GM21423 (cell line): ENCODE data around the gene IGFBP7.
A peak's percentile ranks its signal among the peaks of the same experiment; 100 is the strongest.

ENCODE experiments used
- ATAC-seq: cut with Tn5 transposase; IDR thresholded peaks from one replicate; pipeline ENCODE4 v1.9.1; 2021; ENCODE audit warnings: mild to moderate bottlenecking, moderate library complexity; ENCODE audit not compliant: unreplicated experiment

IGFBP7 gene

GRCh38 chr4:57109847-57110639 is at the start of gene IGFBP7:
IGFBP7 (minus strand) TSS chr4:57110385; CDS start chr4:57110351, 34 bp downstream.
- ATAC-seq = peak; percentile 43

GRCh38 chr4:57159866-57160265 is 49.7 kb upstream of the IGFBP7 start:
- ATAC-seq = no peak

GRCh38 chr4:57158762-57159161 is 48.6 kb upstream of the IGFBP7 start:
- ATAC-seq = no peak

- no peak for ATAC-seq
Observed at GRCh38 chr4:57158221-57158620, 48.0 kb upstream of the IGFBP7 start.

- no peak for ATAC-seq
Observed at GRCh38 chr4:57157596-57158137, 47.5 kb upstream of the IGFBP7 start.

GRCh38 chr4:57156242-57156990 is 46.2 kb upstream of the IGFBP7 start:
- no peak for ATAC-seq

GRCh38 chr4:57154926-57155325 is 44.7 kb upstream of the IGFBP7 start:
- ATAC-seq = no peak

- no peak for ATAC-seq
Observed at GRCh38 chr4:57154191-57154590, 44.0 kb upstream of the IGFBP7 start.

- no peak for ATAC-seq
Observed at GRCh38 chr4:57153207-57153606, 43.0 kb upstream of the IGFBP7 start.

- no peak for ATAC-seq
Observed at GRCh38 chr4:57151481-57151880, 41.3 kb upstream of the IGFBP7 start.

GRCh38 chr4:57149833-57150232 is 39.6 kb upstream of the IGFBP7 start:
- ATAC-seq = no peak

- ATAC-seq = no peak
Observed at GRCh38 chr4:57148831-57149505, 38.8 kb upstream of the IGFBP7 start.

- no peak for ATAC-seq
Observed at GRCh38 chr4:57148177-57148576, 38.0 kb upstream of the IGFBP7 start.

GRCh38 chr4:57147335-57148060 is 37.3 kb upstream of the IGFBP7 start:
- ATAC-seq = no peak

- no peak for ATAC-seq
Observed at GRCh38 chr4:57146444-57146843, 36.3 kb upstream of the IGFBP7 start.

- no peak for ATAC-seq
Observed at GRCh38 chr4:57144466-57144865, 34.3 kb upstream of the IGFBP7 start.

GRCh38 chr4:57139783-57140182 is 29.6 kb upstream of the IGFBP7 start:
- ATAC-seq = no peak

GRCh38 chr4:57137261-57137660 is 27.1 kb upstream of the IGFBP7 start:
- ATAC-seq = no peak

GRCh38 chr4:57136281-57136680 is 26.1 kb upstream of the IGFBP7 start:
- no peak for ATAC-seq

GRCh38 chr4:57132743-57133137 is 22.6 kb upstream of the IGFBP7 start:
- ATAC-seq = no peak
